ENCODE results near the gene CFB.
A peak's percentile ranks its signal among the peaks of the same experiment; 100 is the strongest.

The CFB gene

DNA sequence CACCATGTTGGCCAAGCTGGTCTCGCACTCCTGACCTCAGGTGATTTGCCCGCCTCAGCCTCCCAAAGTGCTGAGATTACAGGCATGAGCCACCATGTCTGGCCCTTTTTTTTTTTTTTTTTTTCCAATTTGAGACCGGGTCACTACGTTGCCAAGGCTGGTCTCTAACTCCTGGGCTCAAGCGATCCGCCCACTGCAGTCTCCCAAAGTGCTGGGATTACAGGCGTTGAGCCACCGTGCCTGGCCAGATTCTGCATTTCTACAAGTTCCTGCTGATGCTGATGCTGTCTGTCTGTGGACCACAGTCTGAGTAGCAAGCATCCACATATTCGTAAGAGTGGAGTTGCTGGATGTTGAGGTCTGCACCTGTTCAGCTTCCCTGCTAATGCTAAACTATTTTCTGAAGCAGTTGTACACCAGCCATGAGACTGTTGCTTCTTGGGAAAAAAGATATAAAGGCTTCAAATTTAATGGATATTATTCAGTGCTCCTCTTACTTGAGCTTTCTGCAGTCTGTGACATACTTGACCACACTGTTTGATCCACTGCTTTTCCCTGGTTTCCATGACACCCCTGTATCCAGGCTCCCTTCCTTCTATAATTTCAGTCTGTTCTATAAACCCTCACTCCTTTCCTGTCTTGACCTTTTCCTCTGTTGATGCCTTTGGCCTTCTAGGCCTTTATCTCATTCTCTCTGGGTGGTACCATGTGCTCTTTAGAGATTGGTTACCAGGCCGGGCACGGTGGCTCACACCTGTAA lies 33.9 kb upstream of the CFB start (continued):
- TF ChIP-seq, protein P1, sequence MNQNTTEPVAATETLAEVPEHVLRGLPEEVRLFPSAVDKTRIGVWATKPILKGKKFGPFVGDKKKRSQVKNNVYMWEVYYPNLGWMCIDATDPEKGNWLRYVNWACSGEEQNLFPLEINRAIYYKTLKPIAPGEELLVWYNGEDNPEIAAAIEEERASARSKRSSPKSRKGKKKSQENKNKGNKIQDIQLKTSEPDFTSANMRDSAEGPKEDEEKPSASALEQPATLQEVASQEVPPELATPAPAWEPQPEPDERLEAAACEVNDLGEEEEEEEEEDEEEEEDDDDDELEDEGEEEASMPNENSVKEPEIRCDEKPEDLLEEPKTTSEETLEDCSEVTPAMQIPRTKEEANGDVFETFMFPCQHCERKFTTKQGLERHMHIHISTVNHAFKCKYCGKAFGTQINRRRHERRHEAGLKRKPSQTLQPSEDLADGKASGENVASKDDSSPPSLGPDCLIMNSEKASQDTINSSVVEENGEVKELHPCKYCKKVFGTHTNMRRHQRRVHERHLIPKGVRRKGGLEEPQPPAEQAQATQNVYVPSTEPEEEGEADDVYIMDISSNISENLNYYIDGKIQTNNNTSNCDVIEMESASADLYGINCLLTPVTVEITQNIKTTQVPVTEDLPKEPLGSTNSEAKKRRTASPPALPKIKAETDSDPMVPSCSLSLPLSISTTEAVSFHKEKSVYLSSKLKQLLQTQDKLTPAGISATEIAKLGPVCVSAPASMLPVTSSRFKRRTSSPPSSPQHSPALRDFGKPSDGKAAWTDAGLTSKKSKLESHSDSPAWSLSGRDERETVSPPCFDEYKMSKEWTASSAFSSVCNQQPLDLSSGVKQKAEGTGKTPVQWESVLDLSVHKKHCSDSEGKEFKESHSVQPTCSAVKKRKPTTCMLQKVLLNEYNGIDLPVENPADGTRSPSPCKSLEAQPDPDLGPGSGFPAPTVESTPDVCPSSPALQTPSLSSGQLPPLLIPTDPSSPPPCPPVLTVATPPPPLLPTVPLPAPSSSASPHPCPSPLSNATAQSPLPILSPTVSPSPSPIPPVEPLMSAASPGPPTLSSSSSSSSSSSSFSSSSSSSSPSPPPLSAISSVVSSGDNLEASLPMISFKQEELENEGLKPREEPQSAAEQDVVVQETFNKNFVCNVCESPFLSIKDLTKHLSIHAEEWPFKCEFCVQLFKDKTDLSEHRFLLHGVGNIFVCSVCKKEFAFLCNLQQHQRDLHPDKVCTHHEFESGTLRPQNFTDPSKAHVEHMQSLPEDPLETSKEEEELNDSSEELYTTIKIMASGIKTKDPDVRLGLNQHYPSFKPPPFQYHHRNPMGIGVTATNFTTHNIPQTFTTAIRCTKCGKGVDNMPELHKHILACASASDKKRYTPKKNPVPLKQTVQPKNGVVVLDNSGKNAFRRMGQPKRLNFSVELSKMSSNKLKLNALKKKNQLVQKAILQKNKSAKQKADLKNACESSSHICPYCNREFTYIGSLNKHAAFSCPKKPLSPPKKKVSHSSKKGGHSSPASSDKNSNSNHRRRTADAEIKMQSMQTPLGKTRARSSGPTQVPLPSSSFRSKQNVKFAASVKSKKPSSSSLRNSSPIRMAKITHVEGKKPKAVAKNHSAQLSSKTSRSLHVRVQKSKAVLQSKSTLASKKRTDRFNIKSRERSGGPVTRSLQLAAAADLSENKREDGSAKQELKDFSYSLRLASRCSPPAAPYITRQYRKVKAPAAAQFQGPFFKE (tag by site-specific recombination; IDR thresholded peaks at IDR 0.05; ENCODE audit: borderline replicate concordance): no peak
- TF ChIP-seq ZNF302 (tag by site-specific recombination; IDR thresholded peaks at IDR 0.05; ENCODE audit: low read depth): no peak

- POLR2A ChIA-PET: no interaction called here
- CTCF ChIA-PET: interaction anchor here (0.7 to 1.0 kb wide), 3 partner anchors 9 to 37 kb away, joined by 3 read pairs; partner anchors contain the start of gene C2
Measured at GRCh38 chr6:31915351-31915750, 30.5 kb upstream of the CFB start.

GRCh38 chr6:31915756-31916155 lies 30.1 kb upstream of the CFB start:
- no peaks in the 10 kb centered on the region for H3K36me3 ChIP-seq (ENCODE audit: control insufficient read depth in 2 of 2, insufficient read depth in 1 of 2, low read length in 2 of 2)
- no peak overlapping the region for H3K4me3 ChIP-seq (ENCODE audit: low read depth, low read length)
- TF ChIP-seq HIC1 (tag by site-specific recombination; IDR thresholded peaks at IDR 0.05): no peak
- no peak for TF ChIP-seq ZNF621 (tag by site-specific recombination; IDR thresholded peaks at IDR 0.05)
- no peaks in the 10 kb centered on the region for H3K9me3 ChIP-seq (ENCODE audit: control insufficient read depth, insufficient read depth, low read depth, low read length)
- CTCF ChIA-PET: interaction anchor here (0.6 to 1.0 kb wide), 3 partner anchors 8 to 1233 kb away, joined by 3 to 4 read pairs (median 3); partner anchors contain the start of gene C2
- peaks cover 3% of the 10 kb centered on the region; the same call in 1 of the 2 replicates for H3K4me1 ChIP-seq (ENCODE audit: control insufficient read depth, insufficient read depth, low read length)
- no peak overlapping the region for H3K27ac ChIP-seq (ENCODE audit: extremely low read depth, low read depth, low read length)
- POLR2A ChIA-PET: no interaction called here

More at GRCh38 chr6:31915351-31915750, 30.5 kb upstream of the CFB start:
- H3K4me3 ChIP-seq (ENCODE audit: low read depth, low read length): no peak overlapping the region
- no peak overlapping the region for H3K27ac ChIP-seq (ENCODE audit: extremely low read depth, low read depth, low read length)
- peak; percentile 92 for TF ChIP-seq RBAK (tag by site-specific recombination; IDR thresholded peaks at IDR 0.05)
- TF ChIP-seq, protein P2, sequence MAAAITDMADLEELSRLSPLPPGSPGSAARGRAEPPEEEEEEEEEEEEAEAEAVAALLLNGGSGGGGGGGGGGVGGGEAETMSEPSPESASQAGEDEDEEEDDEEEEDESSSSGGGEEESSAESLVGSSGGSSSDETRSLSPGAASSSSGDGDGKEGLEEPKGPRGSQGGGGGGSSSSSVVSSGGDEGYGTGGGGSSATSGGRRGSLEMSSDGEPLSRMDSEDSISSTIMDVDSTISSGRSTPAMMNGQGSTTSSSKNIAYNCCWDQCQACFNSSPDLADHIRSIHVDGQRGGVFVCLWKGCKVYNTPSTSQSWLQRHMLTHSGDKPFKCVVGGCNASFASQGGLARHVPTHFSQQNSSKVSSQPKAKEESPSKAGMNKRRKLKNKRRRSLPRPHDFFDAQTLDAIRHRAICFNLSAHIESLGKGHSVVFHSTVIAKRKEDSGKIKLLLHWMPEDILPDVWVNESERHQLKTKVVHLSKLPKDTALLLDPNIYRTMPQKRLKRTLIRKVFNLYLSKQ (tag by site-specific recombination; IDR thresholded peaks at IDR 0.05; ENCODE audit: borderline replicate concordance): no peak
- no peak for TF ChIP-seq ZNF610 (tag by site-specific recombination; IDR thresholded peaks at IDR 0.05; ENCODE audit: borderline replicate concordance)
- TF ChIP-seq TRIM28 (IDR thresholded peaks at IDR 0.05; ENCODE audit: borderline replicate concordance, low read length): peak; percentile 82; the same call in 1 of the 2 replicates
- TF ChIP-seq INSM2 (tag by site-specific recombination; IDR thresholded peaks at IDR 0.05): no peak
- TF ChIP-seq ZEB2 (tag by site-specific recombination; IDR thresholded peaks at IDR 0.05): no peak
- H3K4me1 ChIP-seq (ENCODE audit: control insufficient read depth, insufficient read depth, low read length): peaks cover 3% of the 10 kb centered on the region; the same call in 1 of the 2 replicates
- H3K36me3 ChIP-seq (ENCODE audit: control insufficient read depth in 2 of 2, insufficient read depth in 1 of 2, low read length in 2 of 2): no peaks in the 10 kb centered on the region
- H3K9me3 ChIP-seq (ENCODE audit: control insufficient read depth, insufficient read depth, low read depth, low read length): no peaks in the 10 kb centered on the region

Data from HEK293 (cell line).